ENCODE data around the gene CAV3. TPM values are rescaled to one million over a fixed set of nuclear protein-coding genes. Genes with fewer than 3 reads are reported as not detected.

The CAV3 gene
- total and polyA plus RNA-seq, 2 donors (not counting 3 experiments of a cell fraction or from before 2014, with no cell fraction given), result not detected

DNA sequence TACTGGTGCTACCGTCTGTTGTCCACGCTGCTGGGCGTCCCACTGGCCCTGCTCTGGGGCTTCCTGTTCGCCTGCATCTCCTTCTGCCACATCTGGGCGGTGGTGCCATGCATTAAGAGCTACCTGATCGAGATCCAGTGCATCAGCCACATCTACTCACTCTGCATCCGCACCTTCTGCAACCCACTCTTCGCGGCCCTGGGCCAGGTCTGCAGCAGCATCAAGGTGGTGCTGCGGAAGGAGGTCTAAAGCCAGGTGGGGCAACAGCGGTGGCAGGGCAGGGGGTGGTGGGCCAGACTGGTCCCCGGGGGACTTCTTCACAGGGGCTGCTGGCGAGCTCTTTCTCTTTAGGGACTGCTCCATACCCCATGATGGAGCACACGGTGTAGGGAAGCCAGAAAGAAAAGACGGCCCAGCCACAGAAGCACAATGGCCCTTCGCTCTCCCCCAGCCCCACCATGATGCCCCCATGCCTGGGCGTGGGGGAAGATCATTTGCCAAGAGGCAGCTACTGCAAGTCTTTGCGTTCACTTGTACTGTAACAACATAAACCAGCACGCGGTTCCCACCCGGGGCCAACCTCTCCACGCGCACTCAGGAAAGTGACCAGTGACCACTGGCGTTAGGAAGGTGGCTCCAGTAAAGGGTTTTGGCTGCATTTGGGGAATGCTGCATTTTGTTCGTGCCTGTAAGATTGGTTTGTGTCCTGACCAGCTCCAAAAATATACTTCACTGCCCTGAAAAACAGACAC lies 12.2 kb downstream of the CAV3 start:
- Histone ChIP-seq H3K9ac (replicated peaks; ENCODE audit: extremely low read depth, insufficient read depth, low read length) (no peak overlapping the region), H4K20me1 (replicated peaks; ENCODE audit: control insufficient read depth, extremely low read depth, insufficient read depth, low read length) (no peaks in the 10 kb centered on the region), H3K9me3 (replicated peaks; ENCODE audit: control insufficient read depth, insufficient read depth, low read length) (no peaks in the 10 kb centered on the region), H3K4me2 (ENCODE audit: insufficient read depth, low read length) (no peak overlapping the region), H3K9me1 (replicated peaks; ENCODE audit: control insufficient read depth, extremely low read depth, insufficient read depth, low read length) (no peaks in the 10 kb centered on the region), H3K4me3 (replicated peaks in 1 of 3; ENCODE audit: insufficient read depth in 1 of 3, low read depth in 1 of 3, low read length in 3 of 3) (no peak overlapping the region), H3K79me2 (ENCODE audit: control insufficient read depth, insufficient read depth, low read length) (no peaks in the 10 kb centered on the region), H3K27ac (ENCODE audit: insufficient read depth, low read depth, low read length) (no peak overlapping the region), H3K4me1 (ENCODE audit: control insufficient read depth, extremely low read depth, insufficient read depth, low read length) (peaks cover 6% of the 10 kb centered on the region), H3K27me3 (ENCODE audit: control insufficient read depth in 2 of 2, insufficient read depth in 2 of 2, low read length in 2 of 2) (no peaks in the 10 kb centered on the region), H3K36me3 (ENCODE audit: control insufficient read depth in 2 of 2, extremely low read depth in 1 of 2, insufficient read depth in 2 of 2, low read length in 2 of 2) (no peaks in the 10 kb centered on the region), H2AFZ (ENCODE audit: low read depth, low read length) (no peak overlapping the region)
- no peak for TF ChIP-seq MYC (IDR thresholded peaks at IDR 0.05; ENCODE audit: low read depth, low read length)
- no peak for TF ChIP-seq POLR2AphosphoS5 (IDR thresholded peaks at IDR 0.05; ENCODE audit: insufficient read depth, low read depth, low read length)
- no peak for TF ChIP-seq JUN (IDR thresholded peaks at IDR 0.05; ENCODE audit: borderline replicate concordance, insufficient read depth, insufficient read length, low read depth)
- TF ChIP-seq POLR2A (IDR thresholded peaks at IDR 0.05; ENCODE audit: low read depth, low read length), result no peak
- TF ChIP-seq, protein P1, sequence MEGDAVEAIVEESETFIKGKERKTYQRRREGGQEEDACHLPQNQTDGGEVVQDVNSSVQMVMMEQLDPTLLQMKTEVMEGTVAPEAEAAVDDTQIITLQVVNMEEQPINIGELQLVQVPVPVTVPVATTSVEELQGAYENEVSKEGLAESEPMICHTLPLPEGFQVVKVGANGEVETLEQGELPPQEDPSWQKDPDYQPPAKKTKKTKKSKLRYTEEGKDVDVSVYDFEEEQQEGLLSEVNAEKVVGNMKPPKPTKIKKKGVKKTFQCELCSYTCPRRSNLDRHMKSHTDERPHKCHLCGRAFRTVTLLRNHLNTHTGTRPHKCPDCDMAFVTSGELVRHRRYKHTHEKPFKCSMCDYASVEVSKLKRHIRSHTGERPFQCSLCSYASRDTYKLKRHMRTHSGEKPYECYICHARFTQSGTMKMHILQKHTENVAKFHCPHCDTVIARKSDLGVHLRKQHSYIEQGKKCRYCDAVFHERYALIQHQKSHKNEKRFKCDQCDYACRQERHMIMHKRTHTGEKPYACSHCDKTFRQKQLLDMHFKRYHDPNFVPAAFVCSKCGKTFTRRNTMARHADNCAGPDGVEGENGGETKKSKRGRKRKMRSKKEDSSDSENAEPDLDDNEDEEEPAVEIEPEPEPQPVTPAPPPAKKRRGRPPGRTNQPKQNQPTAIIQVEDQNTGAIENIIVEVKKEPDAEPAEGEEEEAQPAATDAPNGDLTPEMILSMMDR (IDR thresholded peaks at IDR 0.05; ENCODE audit: extremely low read depth in 1 of 2, insufficient read depth in 1 of 2, low read depth in 1 of 2, low read length in 2 of 2), result no peak
- TF ChIP-seq EZH2 (IDR thresholded peaks at IDR 0.05; ENCODE audit: borderline replicate concordance, low read depth, low read length, severe bottlenecking), result no peak
- no peak for TF ChIP-seq GATA2 (IDR thresholded peaks at IDR 0.05; ENCODE audit: insufficient read depth, insufficient read length, low read depth, low read length)
- TF ChIP-seq FOS (IDR thresholded peaks at IDR 0.05; ENCODE audit: borderline replicate concordance, insufficient read depth, low read length), result no peak
- TF ChIP-seq, protein P2, sequence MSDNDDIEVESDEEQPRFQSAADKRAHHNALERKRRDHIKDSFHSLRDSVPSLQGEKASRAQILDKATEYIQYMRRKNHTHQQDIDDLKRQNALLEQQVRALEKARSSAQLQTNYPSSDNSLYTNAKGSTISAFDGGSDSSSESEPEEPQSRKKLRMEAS (IDR thresholded peaks at IDR 0.05; ENCODE audit: insufficient read depth, insufficient read length), result no peak
- no TSS peak for BruUV-seq (replicated peaks)
- ChIA-PET POLR2A (no interaction called here), CTCF (interaction anchor here (1.0 to 2.1 kb wide), 3 partner anchors 10 to 24 kb away, joined by 4 to 5 read pairs (median 4); partner anchors contain the start of gene OXTR)
- dilution Hi-C loops (cut with MboI; ENCODE audit: extremely low pct_ligation_motif_present, low sequenced_read_pairs) (no loop called here), intact Hi-C loops (cut with micrococcal nuclease) (no loop called here)
- DNase-seq (ENCODE audit: low read depth, low spot score) (no peak), FAIRE-seq (no peak)
